H1 (cell line): ENCODE results near the gene NOC4L. TPM values are rescaled to one million over a fixed set of nuclear protein-coding genes. Genes with fewer than 3 reads are reported as not detected.
A peak's percentile ranks its signal among the peaks of the same experiment; 100 is the strongest.

Source experiments
- CTCF ChIA-PET: fragments of 300-600 bp; sonication (Branson Sonifier 250); formaldehyde crosslinking; loops from one replicate; lab custom pipeline; 2021; ENCODE audit not compliant: partially characterized antibody; lab: Charles Lee
- POLR2A ChIA-PET: fragments of 300-600 bp; sonication (Branson Sonifier 250); formaldehyde crosslinking; loops from one replicate; lab custom pipeline; 2021; ENCODE audit warnings: inconsistent platforms; ENCODE audit not compliant: partially characterized antibody; lab: Charles Lee
- DNase-seq, 2 experiments: peaks; one replicate each; pipeline versions ENCODE4 v3.0.0 to v3.0.0-alpha.2; 2010 to 2022; ENCODE audit warnings: low spot score in 2 of 2, low read depth in 1 of 2, mixed read lengths in 1 of 2
- FAIRE-seq: peaks from 2 replicates; lab custom pipeline; 2011; peaks lifted over from hg19 to GRCh38; lab: Jason Lieb, UNC
- H2AFZ ChIP-seq: 2 replicates; pipeline ENCODE4 v1.8.1; 2012; ENCODE audit warnings: low read length, inconsistent platforms
- H2AK5ac ChIP-seq: 2 replicates; pipeline ENCODE4 v1.6.1; 2013; ENCODE audit warnings: low read depth, low read length
- H2BK120ac ChIP-seq: replicated peaks from 2 replicates; pipeline ENCODE3; 2013; ENCODE audit warnings: low read depth, low read length, inconsistent platforms
- H2BK12ac ChIP-seq: 2 replicates; pipeline ENCODE4 v1.6.1; 2013; ENCODE audit warnings: low read depth, low read length
- H2BK15ac ChIP-seq: 2 replicates; pipeline ENCODE4 v1.6.1; 2013; ENCODE audit warnings: low read length
- H2BK20ac ChIP-seq: 2 replicates; pipeline ENCODE4 v1.6.1; 2013; ENCODE audit warnings: low read length
- H2BK5ac ChIP-seq: 2 replicates; pipeline ENCODE4 v1.6.1; 2013; ENCODE audit warnings: low read depth, low read length
- H3K14ac ChIP-seq: 2 replicates; pipeline ENCODE4 v1.6.1; 2013; ENCODE audit warnings: inconsistent platforms; ENCODE audit not compliant: insufficient read length
- H3K18ac ChIP-seq: 2 replicates; pipeline ENCODE4 v1.6.1; 2013; ENCODE audit warnings: low read length; ENCODE audit errors: extremely low read depth
- H3K23ac ChIP-seq: 2 replicates; pipeline ENCODE4 v1.6.1; 2013; ENCODE audit warnings: inconsistent platforms; ENCODE audit not compliant: insufficient read length
- H3K23me2 ChIP-seq: 2 replicates; pipeline ENCODE4 v1.6.1; 2013; ENCODE audit warnings: low read depth, low read length
- H3K27ac ChIP-seq: 2 replicates; pipeline ENCODE4 v1.6.1; 2011; ENCODE audit warnings: low read depth, low read length, inconsistent platforms
- H3K27me3 ChIP-seq, 4 experiments: replicated peaks in 1 of 4; 1 replicate in 1 of 4; 2 replicates in 3 of 4; pipeline versions ENCODE4 v1.6.1 to v1.8.1; 2011 to 2013; ENCODE audit warnings: low read length in 3 of 4, mild to moderate bottlenecking in 3 of 4, inconsistent platforms in 2 of 4, mixed read lengths in 2 of 4, moderate library complexity in 1 of 4; ENCODE audit not compliant: control insufficient read depth in 3 of 4, insufficient read depth in 3 of 4; ENCODE audit errors: extremely low read depth in 1 of 4
- H3K36me3 ChIP-seq, 4 experiments: 2 replicates each; pipeline versions ENCODE4 v1.6.1 to v1.8.1; 2011 to 2013; ENCODE audit warnings: mild to moderate bottlenecking in 4 of 4, low read length in 3 of 4, moderate library complexity in 2 of 4, control low read depth in 1 of 4, inconsistent platforms in 1 of 4; ENCODE audit not compliant: insufficient read depth in 4 of 4, control insufficient read depth in 2 of 4
- H3K4ac ChIP-seq: replicated peaks from 2 replicates; pipeline ENCODE3; 2013; ENCODE audit warnings: low read length, low read depth, mixed read lengths, inconsistent platforms; ENCODE audit not compliant: insufficient read length
- H3K4me1 ChIP-seq, 4 experiments: replicated peaks in 1 of 4; 1 replicate in 1 of 4; 2 replicates in 3 of 4; pipeline versions ENCODE4 v1.6.1 to v1.8.1; 2011 to 2013; ENCODE audit warnings: low read length in 3 of 4, inconsistent platforms in 2 of 4, mixed read lengths in 1 of 4; ENCODE audit not compliant: insufficient read depth in 4 of 4, control insufficient read depth in 3 of 4
- H3K4me2 ChIP-seq, 2 experiments: 2 replicates each; pipeline versions ENCODE4 v1.6.1 to v1.8.1; 2011 to 2013; ENCODE audit warnings: low read depth in 2 of 2, low read length in 2 of 2, control low read depth in 1 of 2, inconsistent platforms in 1 of 2, mild to moderate bottlenecking in 1 of 2; ENCODE audit not compliant: insufficient read depth in 1 of 2
- H3K4me3 ChIP-seq, 4 experiments: fragments of 200-600, 300-600 bp in 1 of 4; sonication (generic), shearing (Covaris generic), sonication (Bioruptor Twin) in 1 of 4; 2 replicates each; pipeline versions ENCODE4 v1.5.1 to v1.8.1; 2011 to 2016; ENCODE audit warnings: low read length in 4 of 4, low read depth in 3 of 4, control low read depth in 2 of 4, inconsistent platforms in 2 of 4, mild to moderate bottlenecking in 2 of 4, mixed read lengths in 1 of 4, moderate library complexity in 1 of 4; ENCODE audit not compliant: insufficient read depth in 2 of 4; ENCODE audit errors: extremely low read depth in 1 of 4
- H3K56ac ChIP-seq: replicated peaks from 2 replicates; pipeline ENCODE3; 2013; ENCODE audit warnings: low read depth, mild to moderate bottlenecking, mixed read lengths, low read length, inconsistent platforms; ENCODE audit not compliant: insufficient read length
- H3K79me1 ChIP-seq: 2 replicates; pipeline ENCODE4 v1.6.1; 2013; ENCODE audit warnings: low read depth, low read length, control low read depth
- H3K79me2 ChIP-seq, 2 experiments: 2 replicates each; pipeline versions ENCODE4 v1.6.1 to v1.8.1; 2012 to 2013; ENCODE audit warnings: low read length in 2 of 2, mild to moderate bottlenecking in 2 of 2, inconsistent platforms in 1 of 2; ENCODE audit not compliant: insufficient read depth in 2 of 2, control insufficient read depth in 1 of 2
- H3K9ac ChIP-seq, 4 experiments: replicated peaks in 1 of 4; 1 replicate in 1 of 4; 2 replicates in 3 of 4; pipeline versions ENCODE4 v1.6.1 to v1.8.1; 2011 to 2013; ENCODE audit warnings: low read depth in 3 of 4, low read length in 3 of 4, control low read depth in 2 of 4, mild to moderate bottlenecking in 2 of 4, moderate library complexity in 2 of 4, inconsistent platforms in 1 of 4; ENCODE audit errors: extremely low read depth in 1 of 4
- H3K9me3 ChIP-seq, 2 experiments: 2 replicates each; pipeline versions ENCODE4 v1.6.1 to v1.8.1; 2012 to 2013; ENCODE audit warnings: mild to moderate bottlenecking in 2 of 2, moderate library complexity in 2 of 2, control low read depth in 1 of 2, inconsistent platforms in 1 of 2, low read depth in 1 of 2, low read length in 1 of 2, mixed read lengths in 1 of 2; ENCODE audit not compliant: insufficient read depth in 2 of 2
- H4K20me1 ChIP-seq, 2 experiments: replicated peaks in 1 of 2; 2 replicates each; pipeline versions ENCODE3 to v1.8.1; 2011 to 2013; ENCODE audit warnings: inconsistent platforms in 2 of 2, low read length in 2 of 2, mild to moderate bottlenecking in 1 of 2; ENCODE audit not compliant: insufficient read depth in 2 of 2, control insufficient read depth in 1 of 2
- H4K5ac ChIP-seq: 2 replicates; pipeline ENCODE4 v1.6.1; 2013; ENCODE audit warnings: low read length, low read depth, mixed read lengths, inconsistent platforms; ENCODE audit not compliant: insufficient read length
- H4K8ac ChIP-seq: 2 replicates; pipeline ENCODE4 v1.8.0; 2013; ENCODE audit warnings: mild to moderate bottlenecking, moderate library complexity, low read length, inconsistent platforms; ENCODE audit not compliant: insufficient read depth; ENCODE audit errors: extremely low read depth
- H4K91ac ChIP-seq: replicated peaks from 2 replicates; pipeline ENCODE3; 2013; ENCODE audit warnings: low read length, mixed read lengths, inconsistent platforms; ENCODE audit not compliant: insufficient read length
- SIRT6 ChIP-seq: IDR thresholded peaks from one replicate; pipeline ENCODE4 v1.7.1; 2012; ENCODE audit warnings: low read length, inconsistent platforms
- WGBS, 2 experiments: shearing (Covaris generic) in 1 of 2; methylation state at CpG; one replicate each; pipeline versions ENCODE4 v1.1.6 to v1.1.7; 2013 to 2015; ENCODE audit warnings: low lambda C conversion rate in 2 of 2, mixed read lengths in 2 of 2, inconsistent platforms in 1 of 2, low coverage in 1 of 2, missing lambda C conversion rate in 1 of 2; ENCODE audit not compliant: insufficient replicate concordance in 2 of 2, insufficient coverage in 1 of 2, insufficient read length in 1 of 2; ENCODE audit errors: extremely low coverage in 1 of 2, missing lambda C conversion rate in 1 of 2; 5-methylcytosine and 5-hydroxymethylcytosine counted together
- polyA plus RNA-seq, 7 experiments: library from polyadenylated mRNA; depleted of rRNA in 3 of 7; stranded (reverse) in 5 of 7; unstranded in 2 of 7; fragments of >200 nt in 5 of 7; fragments of 200-250 nt in 2 of 7; gene quantifications; 1 replicate in 5 of 7; 2 replicates in 1 of 7; 4 replicates in 1 of 7; pipeline versions ENCODE4 v1.2.1 to v1.2.3, GENCODE V29; 2011 to 2013; ENCODE audit warnings: missing spikeins in 2 of 7, mixed read lengths in 2 of 7
- total RNA-seq: library from RNA; stranded (reverse); fragmentation: NEBNext Ultra II Directional; extraction: Animal tissue kit (Norgen Biotek cat#: 25700); gene quantifications from 2 replicates; pipeline ENCODE4 v1.2.1, GENCODE V29; 2021
- TF ChIP-seq, protein P1 (sequence below), 3 experiments: IDR thresholded peaks; 1 replicate in 2 of 3; 2 replicates in 1 of 3; pipeline versions ENCODE4 v1.5.1 to v1.6.1; 2011; ENCODE audit warnings: low read length in 3 of 3, mild to moderate bottlenecking in 3 of 3, inconsistent platforms in 2 of 3, low read depth in 1 of 3, moderate library complexity in 1 of 3; ENCODE audit not compliant: insufficient read depth in 1 of 3; ENCODE audit errors: control extremely low read depth in 1 of 3

Gene NOC4L
- total and polyA plus RNA-seq, 2 of the 8 experiments (the other 6 are each of a cell fraction or from before 2014, with no cell fraction given), result 26.8 to 40.3 TPM

GRCh38 chr12:132103542-132104308, 40.5 kb upstream of the NOC4L start:
- Histone ChIP-seq H3K27me3 (no peaks in the 10 kb centered on the region), H2BK12ac (no peak overlapping the region), H3K9ac (no peak overlapping the region), H4K20me1 (peaks cover 11 to 17% of the 10 kb centered on the region in 2 experiments), H3K27ac (no peak overlapping the region), H3K14ac (no peak overlapping the region), H3K4me3 (no peak overlapping the region), H3K23me2 (no peaks in the 10 kb centered on the region), H3K4me1 (peaks cover 0 to 7% (median 3%) of the 10 kb centered on the region in 4 experiments; a peak in 4 of 7 replicates), H3K18ac (no peak overlapping the region), H3K4ac (no peak overlapping the region), H2AFZ (no peak overlapping the region), H2BK5ac (no peak overlapping the region), H2BK20ac (no peak overlapping the region), H4K8ac (no peak overlapping the region), H3K9me3 (no peaks in the 10 kb centered on the region), H2BK15ac (no peak overlapping the region), H2BK120ac (no peak overlapping the region), H2AK5ac (no peak overlapping the region), H3K79me2 (no peaks in the 10 kb centered on the region; a peak in 1 of 4 replicates), H3K36me3 (peaks cover 0 to 7% (median 2%) of the 10 kb centered on the region in 4 experiments; a peak in 3 of 8 replicates), H4K5ac (peak overlapping the region; percentile 21), H3K23ac (no peak overlapping the region), H3K4me2 (peak overlapping the region in 1 of 2 experiments; percentile 40; a peak in 1 of 4 replicates), H3K79me1 (no peaks in the 10 kb centered on the region; the same call in 1 of the 2 replicates), H4K91ac (no peak overlapping the region), H3K56ac (no peak overlapping the region)
- no peak for FAIRE-seq
- POLR2A ChIA-PET, result interaction anchor here (1.0 kb wide), 1 partner anchor 95 kb away, joined by 5 read pairs; no protein-coding TSS in a partner anchor
- CTCF ChIA-PET, result interaction anchor here (1.1 kb wide), 1 partner anchor 11 kb away, joined by 4 read pairs; no protein-coding TSS in a partner anchor
- WGBS, 2 experiments, result 85% methylated on average over 26 of the region's 26 CpGs; no CpG with 5 or more reads in 1 of the 2 experiments
- TF ChIP-seq SIRT6, result no peak
- TF ChIP-seq, protein P1, sequence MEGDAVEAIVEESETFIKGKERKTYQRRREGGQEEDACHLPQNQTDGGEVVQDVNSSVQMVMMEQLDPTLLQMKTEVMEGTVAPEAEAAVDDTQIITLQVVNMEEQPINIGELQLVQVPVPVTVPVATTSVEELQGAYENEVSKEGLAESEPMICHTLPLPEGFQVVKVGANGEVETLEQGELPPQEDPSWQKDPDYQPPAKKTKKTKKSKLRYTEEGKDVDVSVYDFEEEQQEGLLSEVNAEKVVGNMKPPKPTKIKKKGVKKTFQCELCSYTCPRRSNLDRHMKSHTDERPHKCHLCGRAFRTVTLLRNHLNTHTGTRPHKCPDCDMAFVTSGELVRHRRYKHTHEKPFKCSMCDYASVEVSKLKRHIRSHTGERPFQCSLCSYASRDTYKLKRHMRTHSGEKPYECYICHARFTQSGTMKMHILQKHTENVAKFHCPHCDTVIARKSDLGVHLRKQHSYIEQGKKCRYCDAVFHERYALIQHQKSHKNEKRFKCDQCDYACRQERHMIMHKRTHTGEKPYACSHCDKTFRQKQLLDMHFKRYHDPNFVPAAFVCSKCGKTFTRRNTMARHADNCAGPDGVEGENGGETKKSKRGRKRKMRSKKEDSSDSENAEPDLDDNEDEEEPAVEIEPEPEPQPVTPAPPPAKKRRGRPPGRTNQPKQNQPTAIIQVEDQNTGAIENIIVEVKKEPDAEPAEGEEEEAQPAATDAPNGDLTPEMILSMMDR (IDR thresholded peaks at IDR 0.05; ENCODE audit: control extremely low read depth in 1 of 3, insufficient read depth in 1 of 3, low read depth in 1 of 3, low read length in 3 of 3), result peak in 1 of 3 experiments; percentile 9; a peak in 1 of 4 replicates
- no peak for DNase-seq
